Measurements from ENCODE around the gene TESK2.

The TESK2 gene, protein sequence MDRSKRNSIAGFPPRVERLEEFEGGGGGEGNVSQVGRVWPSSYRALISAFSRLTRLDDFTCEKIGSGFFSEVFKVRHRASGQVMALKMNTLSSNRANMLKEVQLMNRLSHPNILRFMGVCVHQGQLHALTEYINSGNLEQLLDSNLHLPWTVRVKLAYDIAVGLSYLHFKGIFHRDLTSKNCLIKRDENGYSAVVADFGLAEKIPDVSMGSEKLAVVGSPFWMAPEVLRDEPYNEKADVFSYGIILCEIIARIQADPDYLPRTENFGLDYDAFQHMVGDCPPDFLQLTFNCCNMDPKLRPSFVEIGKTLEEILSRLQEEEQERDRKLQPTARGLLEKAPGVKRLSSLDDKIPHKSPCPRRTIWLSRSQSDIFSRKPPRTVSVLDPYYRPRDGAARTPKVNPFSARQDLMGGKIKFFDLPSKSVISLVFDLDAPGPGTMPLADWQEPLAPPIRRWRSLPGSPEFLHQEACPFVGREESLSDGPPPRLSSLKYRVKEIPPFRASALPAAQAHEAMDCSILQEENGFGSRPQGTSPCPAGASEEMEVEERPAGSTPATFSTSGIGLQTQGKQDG

DNA sequence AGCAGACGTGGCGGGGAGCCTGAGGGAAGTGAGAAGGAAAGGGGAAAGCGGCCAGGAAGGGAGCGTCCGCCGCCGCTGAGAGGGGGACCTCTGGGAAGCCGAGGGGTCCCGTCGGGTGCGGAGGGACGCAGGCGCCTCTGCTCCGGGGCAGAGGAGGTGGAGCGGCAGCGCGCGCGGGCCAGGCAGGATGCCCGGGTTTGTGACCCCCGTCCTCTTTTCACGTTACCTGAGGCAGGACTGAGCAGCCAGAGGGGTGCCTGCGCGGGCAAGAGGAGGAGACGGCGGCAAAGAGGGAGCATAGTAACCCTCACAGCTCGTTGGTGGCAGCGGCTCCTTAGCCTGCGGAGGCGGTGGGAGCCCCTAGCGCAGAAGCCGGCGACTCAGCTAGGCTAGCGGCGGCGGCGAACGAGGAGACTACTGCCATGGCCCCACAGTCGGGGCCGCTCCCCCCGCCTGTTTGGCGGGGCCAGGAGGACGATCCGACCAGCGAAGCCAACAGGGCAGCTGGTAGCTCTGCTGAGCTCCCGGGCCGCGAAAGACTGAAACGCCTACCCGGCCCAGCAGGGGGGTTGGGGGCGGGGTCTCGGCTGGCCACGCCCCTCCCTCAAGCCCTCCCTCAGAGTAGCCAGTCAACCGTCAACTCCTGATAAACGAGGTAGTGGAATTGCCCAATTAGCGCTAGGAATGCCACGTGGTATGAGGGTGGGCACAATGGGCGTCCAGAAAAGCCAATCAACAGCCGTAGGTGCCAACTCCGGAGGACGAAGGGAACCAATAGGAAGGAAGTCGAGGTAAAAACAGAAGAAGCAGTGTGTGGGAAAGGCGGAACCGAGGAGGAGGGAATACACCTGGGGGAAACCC, at the start of gene TESK2:
TSS of gene TESK2 (minus strand) at position 538 of the 861 bp plus-strand sequence. CDS start 33,378 bp downstream, outside the sequence.
- H3K4me3 ChIP-seq (ENCODE audit: low read depth, low read length), result peak within 1 kb of the TSS; percentile 91
- ChIA-PET POLR2A (interaction anchor here (1.2 to 3.6 kb wide), 5 partner anchors 31 to 479 kb away, joined by 3 to 21 read pairs (median 4); partner anchors contain the start of genes MUTYH, PRDX1 and UROD), CTCF (interaction anchor here (0.7 to 9.3 kb wide), 13 partner anchors 9 to 477 kb away, joined by 3 to 418 read pairs (median 5); partner anchors contain the start of genes CCDC163, HECTD3, MMACHC and MUTYH)
- DNase-seq (ENCODE audit: low read depth, low spot score), result peak; percentile 94
- TF ChIP-seq, protein P1, sequence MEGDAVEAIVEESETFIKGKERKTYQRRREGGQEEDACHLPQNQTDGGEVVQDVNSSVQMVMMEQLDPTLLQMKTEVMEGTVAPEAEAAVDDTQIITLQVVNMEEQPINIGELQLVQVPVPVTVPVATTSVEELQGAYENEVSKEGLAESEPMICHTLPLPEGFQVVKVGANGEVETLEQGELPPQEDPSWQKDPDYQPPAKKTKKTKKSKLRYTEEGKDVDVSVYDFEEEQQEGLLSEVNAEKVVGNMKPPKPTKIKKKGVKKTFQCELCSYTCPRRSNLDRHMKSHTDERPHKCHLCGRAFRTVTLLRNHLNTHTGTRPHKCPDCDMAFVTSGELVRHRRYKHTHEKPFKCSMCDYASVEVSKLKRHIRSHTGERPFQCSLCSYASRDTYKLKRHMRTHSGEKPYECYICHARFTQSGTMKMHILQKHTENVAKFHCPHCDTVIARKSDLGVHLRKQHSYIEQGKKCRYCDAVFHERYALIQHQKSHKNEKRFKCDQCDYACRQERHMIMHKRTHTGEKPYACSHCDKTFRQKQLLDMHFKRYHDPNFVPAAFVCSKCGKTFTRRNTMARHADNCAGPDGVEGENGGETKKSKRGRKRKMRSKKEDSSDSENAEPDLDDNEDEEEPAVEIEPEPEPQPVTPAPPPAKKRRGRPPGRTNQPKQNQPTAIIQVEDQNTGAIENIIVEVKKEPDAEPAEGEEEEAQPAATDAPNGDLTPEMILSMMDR (IDR thresholded peaks at IDR 0.05; ENCODE audit: insufficient read depth, low read length, missing control alignments), result peak; percentile 16

DNA sequence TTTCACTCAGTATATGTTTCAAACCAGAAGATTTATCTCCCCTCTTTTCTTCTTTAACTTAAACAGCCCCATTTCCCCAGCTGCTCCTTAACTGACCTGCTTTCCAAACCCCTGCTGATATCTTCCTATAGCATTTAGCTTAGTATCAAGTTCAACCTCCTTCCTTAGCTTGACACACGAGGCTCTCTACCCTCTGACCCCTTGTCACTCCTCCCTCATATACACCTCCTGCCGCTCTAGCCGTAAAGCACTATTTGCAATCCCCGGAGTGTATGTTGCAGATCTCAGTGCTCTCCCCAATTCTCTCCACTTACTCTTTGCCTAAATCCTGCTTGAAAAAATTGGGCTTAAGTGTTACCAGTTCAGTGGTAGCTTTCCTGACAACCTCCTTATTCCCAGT, 45.9 kb upstream of the TESK2 start:
- no peak for DNase-seq (ENCODE audit: low read depth, low spot score)
- TF ChIP-seq, protein P1 (IDR thresholded peaks at IDR 0.05; ENCODE audit: insufficient read depth, low read length, missing control alignments), result no peak
- no peak overlapping the region for H3K4me3 ChIP-seq (ENCODE audit: low read depth, low read length)
- ChIA-PET CTCF (interaction anchor here (1.6 kb wide), 1 partner anchor 24 kb away, joined by 5 read pairs; no protein-coding TSS in a partner anchor), POLR2A (no interaction called here)

DNA sequence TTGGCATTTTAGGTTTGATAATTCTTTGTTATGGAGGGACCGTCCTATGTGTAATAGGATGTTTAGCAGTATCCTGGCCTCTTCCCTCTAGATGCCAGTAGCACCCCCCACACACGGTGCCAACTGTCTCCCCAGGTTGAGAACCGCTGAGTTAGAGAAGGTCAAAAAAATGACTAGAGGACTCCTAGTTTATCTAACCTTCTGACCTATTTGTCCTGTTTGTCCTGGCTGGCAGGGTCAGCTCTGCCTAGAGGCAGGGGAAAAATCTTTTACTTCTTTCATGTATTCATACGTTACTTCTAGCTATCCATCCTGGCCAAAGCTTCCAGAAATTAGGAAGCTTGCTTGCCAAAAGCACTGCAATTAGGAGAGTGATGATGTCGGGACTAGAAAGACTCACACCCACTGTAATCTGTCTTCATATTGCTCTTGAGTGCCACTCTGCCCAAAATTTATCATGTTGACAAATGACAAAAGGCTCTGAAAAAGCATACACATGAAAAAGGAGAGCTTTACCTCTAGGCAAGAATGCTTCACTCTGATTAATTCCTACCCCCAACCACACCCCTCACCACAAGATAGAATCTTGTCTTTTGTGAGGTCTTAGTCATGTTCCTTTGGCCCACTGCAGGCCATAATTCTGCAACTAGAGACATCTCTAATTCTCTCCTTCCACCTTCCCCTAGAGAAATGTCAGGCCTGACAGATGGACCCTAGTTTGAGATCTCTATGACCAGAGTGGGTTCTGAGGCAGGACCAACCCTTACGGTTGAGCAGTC, 45.2 kb upstream of the TESK2 start:
- POLR2A ChIA-PET, result interaction anchor here (1.5 kb wide), 1 partner anchor 15 kb away, joined by 15 read pairs; the partner anchor contains the start of gene PRDX1
- no peak overlapping the region for H3K4me3 ChIP-seq (ENCODE audit: low read depth, low read length)
- TF ChIP-seq, protein P1 (IDR thresholded peaks at IDR 0.05; ENCODE audit: insufficient read depth, low read length, missing control alignments), result no peak
- DNase-seq (ENCODE audit: low read depth, low spot score), result no peak
- CTCF ChIA-PET, result interaction anchor here (1.4 kb wide), 1 partner anchor 24 kb away, joined by 3 read pairs; no protein-coding TSS in a partner anchor

DNA sequence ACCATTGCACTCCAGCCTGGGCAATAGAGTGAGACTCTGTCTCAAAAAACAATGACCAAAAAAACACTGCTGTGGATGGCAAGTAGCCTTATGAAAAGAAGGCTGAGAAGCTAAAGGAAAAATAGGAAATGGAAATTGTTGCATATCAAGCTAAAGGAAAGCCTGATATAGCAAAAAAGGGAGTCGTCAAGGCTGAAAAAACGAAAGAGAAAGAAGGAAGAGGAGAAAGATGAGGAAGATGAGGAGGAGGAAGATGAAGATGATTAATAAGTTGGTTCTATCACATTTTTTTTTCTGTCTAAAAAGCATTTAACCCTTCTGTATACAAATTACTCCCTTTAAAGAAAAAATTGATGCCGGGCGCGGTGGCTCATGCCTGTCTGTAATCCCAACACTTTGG, 40.9 kb upstream of the TESK2 start:
- POLR2A ChIA-PET, result interaction anchor here (0.7 to 3.2 kb wide), 2 partner anchors 10 to 155 kb away, joined by 3 to 12 read pairs; partner anchors contain the start of gene PRDX1
- DNase-seq (ENCODE audit: low read depth, low spot score), result no peak
- CTCF ChIA-PET, result interaction anchor here (0.7 kb wide), 1 partner anchor 19 kb away, joined by 3 read pairs; the partner anchor contains the start of gene AKR1A1
- no peak overlapping the region for H3K4me3 ChIP-seq (ENCODE audit: low read depth, low read length)
- TF ChIP-seq, protein P1 (IDR thresholded peaks at IDR 0.05; ENCODE audit: insufficient read depth, low read length, missing control alignments), result no peak

DNA sequence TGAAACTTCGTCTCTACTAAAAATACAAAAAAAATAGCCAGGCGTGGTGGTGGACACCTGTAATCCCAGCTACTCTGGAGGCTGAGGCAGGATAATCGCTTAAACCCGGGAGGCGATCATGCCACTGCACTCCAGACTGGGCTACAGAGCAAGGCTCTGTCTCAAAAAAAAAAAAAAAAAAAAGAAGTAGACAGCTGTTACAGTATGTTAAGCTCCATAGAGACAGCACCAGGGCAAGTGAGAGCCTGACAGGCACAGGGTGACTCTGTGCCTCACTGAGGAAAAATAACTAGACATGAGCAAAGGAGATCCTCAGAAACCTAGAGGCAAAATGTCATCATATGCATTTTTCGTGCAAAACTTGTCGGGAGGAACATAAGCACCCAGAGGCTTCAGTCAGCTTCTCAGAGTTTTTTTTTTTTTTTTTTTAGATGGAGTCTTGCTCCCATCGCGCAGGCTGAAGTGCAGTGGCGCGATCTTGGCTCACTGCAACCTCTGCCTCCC, 39.7 kb upstream of the TESK2 start:
- TF ChIP-seq, protein P1 (IDR thresholded peaks at IDR 0.05; ENCODE audit: insufficient read depth, low read length, missing control alignments), result no peak
- DNase-seq (ENCODE audit: low read depth, low spot score), result no peak
- ChIA-PET CTCF (interaction anchor here (1.4 kb wide), 2 partner anchors 10 to 14 kb away, joined by 3 read pairs; no protein-coding TSS in a partner anchor), POLR2A (interaction anchor here (1.6 kb wide), 1 partner anchor 9 kb away, joined by 8 read pairs; the partner anchor contains the start of gene PRDX1)
- H3K4me3 ChIP-seq (ENCODE audit: low read depth, low read length), result no peak overlapping the region

Data from AG04449 (cell line).